ENCODE measurements around the gene SARDH. TPM values are rescaled to one million over a fixed set of nuclear protein-coding genes. Genes with fewer than 3 reads are reported as not detected.

The SARDH gene
- total RNA-seq, 2 donors from 2014 or later: 0.36 to 0.38 TPM

GRCh38 chr9:133693703-133694529 is 44.2 kb downstream of the SARDH start:
- peaks cover 2 to 11% of the 10 kb centered on the region in 2 donors for H3K27me3 Mint-ChIP-seq
- no peak overlapping the region for H3K27ac Mint-ChIP-seq
- no peak for ATAC-seq
- H3K4me1 Mint-ChIP-seq (ENCODE audit: low read depth in 2 of 2): no peaks in the 10 kb centered on the region
- H3K36me3 Mint-ChIP-seq: no peaks in the 10 kb centered on the region
- no peak overlapping the region for H3K4me3 Mint-ChIP-seq
- DNase-seq (ENCODE audit: low spot score): no peak
- no peaks in the 10 kb centered on the region for H3K9me3 Mint-ChIP-seq

GRCh38 chr9:133693116-133693515 is 45.0 kb downstream of the SARDH start:
- H3K4me3 Mint-ChIP-seq: no peak overlapping the region
- no peaks in the 10 kb centered on the region for H3K9me3 Mint-ChIP-seq
- ATAC-seq (no peak), DNase-seq (ENCODE audit: low spot score) (no peak)
- peaks cover 2 to 11% of the 10 kb centered on the region in 2 donors for H3K27me3 Mint-ChIP-seq
- H3K36me3 Mint-ChIP-seq: no peaks in the 10 kb centered on the region
- no peaks in the 10 kb centered on the region for H3K4me1 Mint-ChIP-seq (ENCODE audit: low read depth in 2 of 2)
- no peak overlapping the region for H3K27ac Mint-ChIP-seq

DNA sequence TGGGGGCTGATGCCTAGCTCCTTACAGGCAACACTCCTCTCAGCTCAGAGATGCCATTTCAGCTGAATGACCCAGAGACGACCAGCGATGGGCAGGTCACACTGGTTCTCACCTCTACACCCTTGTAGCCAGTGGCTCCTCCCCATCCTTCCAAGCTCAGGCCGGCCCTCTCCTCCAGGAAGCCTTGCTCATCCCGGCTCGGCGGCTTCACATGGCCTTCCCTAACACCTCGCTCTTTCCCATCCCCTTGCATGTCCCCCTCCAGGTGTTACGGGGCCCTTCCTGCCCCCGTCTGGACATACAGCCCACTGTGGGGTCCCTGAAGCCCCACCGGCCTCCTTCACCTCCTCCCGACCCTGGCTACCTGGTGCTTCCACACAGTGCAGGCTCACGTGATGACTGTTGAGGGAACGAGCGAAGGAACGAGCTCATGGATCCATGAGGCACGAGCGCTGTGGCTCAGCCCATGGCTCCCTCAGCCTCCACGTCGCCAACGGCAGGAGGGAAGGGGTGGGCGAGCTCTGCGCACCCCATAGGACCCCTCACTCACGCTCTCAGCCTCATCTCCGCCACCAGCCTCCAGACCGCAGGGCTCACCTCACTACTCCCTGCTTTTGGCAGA is 45.7 kb downstream of the SARDH start:
- Mint-ChIP-seq H3K9me3 (no peaks in the 10 kb centered on the region), H3K4me3 (no peak overlapping the region), H3K27ac (no peak overlapping the region), H3K36me3 (no peaks in the 10 kb centered on the region), H3K4me1 (ENCODE audit: low read depth in 2 of 2) (no peaks in the 10 kb centered on the region), H3K27me3 (peaks cover 2 to 7% of the 10 kb centered on the region in 2 donors)
- ATAC-seq: no peak
- DNase-seq (ENCODE audit: low spot score): no peak

GRCh38 chr9:133691626-133692363 is 46.4 kb downstream of the SARDH start:
- Mint-ChIP-seq H3K4me1 (ENCODE audit: low read depth in 2 of 2) (no peaks in the 10 kb centered on the region), H3K4me3 (no peak overlapping the region), H3K27ac (no peak overlapping the region), H3K9me3 (no peaks in the 10 kb centered on the region), H3K36me3 (no peaks in the 10 kb centered on the region), H3K27me3 (peaks cover 2 to 5% of the 10 kb centered on the region in 2 donors)
- no peak for ATAC-seq
- no peak for DNase-seq (ENCODE audit: low spot score)

DNA sequence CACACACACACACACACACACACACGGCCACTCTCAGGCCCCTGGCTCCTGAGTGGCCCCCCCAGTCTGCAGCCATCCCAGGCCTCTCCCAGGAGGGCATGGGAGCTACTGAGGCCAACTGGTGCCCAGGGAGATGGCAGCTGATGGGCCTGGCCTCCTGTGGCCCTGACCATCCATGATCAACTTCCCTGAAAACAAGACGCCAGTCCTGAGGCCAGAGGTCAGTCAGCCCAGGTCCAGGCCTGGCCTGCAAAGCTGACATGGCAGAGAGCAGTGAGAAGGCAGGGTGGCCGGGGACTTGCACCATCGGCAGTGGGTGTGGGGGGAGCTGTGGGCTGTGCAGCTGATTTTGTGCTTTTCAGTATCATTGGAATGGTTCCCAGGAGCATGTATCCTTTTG is 47.0 kb downstream of the SARDH start:
- Mint-ChIP-seq H3K4me1 (ENCODE audit: low read depth in 2 of 2) (no peaks in the 10 kb centered on the region), H3K36me3 (no peaks in the 10 kb centered on the region), H3K9me3 (no peaks in the 10 kb centered on the region), H3K27ac (no peak overlapping the region), H3K27me3 (no peaks in the 10 kb centered on the region), H3K4me3 (no peak overlapping the region)
- no peak for DNase-seq (ENCODE audit: low spot score)
- ATAC-seq: no peak

DNA sequence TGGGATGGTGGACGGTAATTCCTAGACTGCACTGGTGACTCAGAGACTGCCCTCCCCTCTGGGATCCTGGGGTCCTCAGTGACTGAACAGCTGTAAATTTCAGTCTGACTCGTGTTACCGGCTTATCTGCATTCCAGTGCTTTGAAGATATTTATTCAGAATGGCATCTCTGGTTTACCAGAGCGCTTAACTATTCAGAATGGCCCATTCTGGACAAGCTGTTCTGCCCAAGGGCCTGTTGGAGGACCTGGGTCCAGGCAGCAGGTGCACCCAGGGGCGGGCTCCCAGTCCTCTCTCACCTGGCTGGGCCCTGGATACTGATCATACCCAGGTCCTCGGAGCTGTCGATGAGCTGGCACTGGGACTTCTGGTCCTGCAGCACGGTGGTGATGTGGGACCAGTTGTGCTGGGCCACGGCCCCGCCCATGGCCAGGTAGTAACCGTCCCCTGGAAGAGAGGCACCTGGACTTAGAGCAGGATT is 48.0 kb downstream of the SARDH start:
- no peak for DNase-seq (ENCODE audit: low spot score)
- Mint-ChIP-seq H3K36me3 (no peaks in the 10 kb centered on the region), H3K27ac (no peak overlapping the region), H3K9me3 (no peaks in the 10 kb centered on the region), H3K4me1 (ENCODE audit: low read depth in 2 of 2) (no peaks in the 10 kb centered on the region), H3K4me3 (no peak overlapping the region), H3K27me3 (no peaks in the 10 kb centered on the region)
- no peak for ATAC-seq

DNA sequence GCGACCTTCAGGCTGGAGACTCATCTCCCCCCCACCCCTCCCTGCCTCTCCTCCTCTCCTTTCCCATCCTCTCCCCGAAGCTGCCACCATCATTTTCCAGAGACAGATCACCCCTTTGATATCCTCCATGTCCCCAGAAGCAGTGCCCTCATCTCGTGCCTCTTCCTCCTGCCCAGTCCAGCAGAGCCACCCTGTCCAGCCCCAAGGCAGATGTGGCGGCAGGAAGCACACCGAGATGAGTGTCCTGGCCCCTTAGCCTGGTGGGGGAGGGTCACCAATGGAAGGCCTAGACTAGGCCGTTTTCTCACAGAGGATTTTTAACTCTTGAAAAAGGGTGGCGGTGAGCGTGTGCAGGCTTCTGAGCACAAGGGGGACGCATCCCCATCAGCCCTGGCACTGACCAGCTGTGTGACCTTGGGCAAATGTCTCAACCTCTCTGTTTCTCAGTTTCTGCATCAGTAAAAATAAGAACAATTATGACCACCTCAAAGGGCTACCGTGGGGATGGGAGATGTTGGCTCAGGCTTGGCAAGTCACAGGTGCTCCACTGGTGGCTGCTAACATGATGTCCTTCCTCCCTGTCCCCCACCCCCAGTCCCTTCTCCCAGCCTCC is 48.9 kb downstream of the SARDH start:
- no peaks in the 10 kb centered on the region for H3K36me3 Mint-ChIP-seq
- no peak for ATAC-seq
- H3K4me1 Mint-ChIP-seq (ENCODE audit: low read depth in 2 of 2): no peaks in the 10 kb centered on the region

DNA sequence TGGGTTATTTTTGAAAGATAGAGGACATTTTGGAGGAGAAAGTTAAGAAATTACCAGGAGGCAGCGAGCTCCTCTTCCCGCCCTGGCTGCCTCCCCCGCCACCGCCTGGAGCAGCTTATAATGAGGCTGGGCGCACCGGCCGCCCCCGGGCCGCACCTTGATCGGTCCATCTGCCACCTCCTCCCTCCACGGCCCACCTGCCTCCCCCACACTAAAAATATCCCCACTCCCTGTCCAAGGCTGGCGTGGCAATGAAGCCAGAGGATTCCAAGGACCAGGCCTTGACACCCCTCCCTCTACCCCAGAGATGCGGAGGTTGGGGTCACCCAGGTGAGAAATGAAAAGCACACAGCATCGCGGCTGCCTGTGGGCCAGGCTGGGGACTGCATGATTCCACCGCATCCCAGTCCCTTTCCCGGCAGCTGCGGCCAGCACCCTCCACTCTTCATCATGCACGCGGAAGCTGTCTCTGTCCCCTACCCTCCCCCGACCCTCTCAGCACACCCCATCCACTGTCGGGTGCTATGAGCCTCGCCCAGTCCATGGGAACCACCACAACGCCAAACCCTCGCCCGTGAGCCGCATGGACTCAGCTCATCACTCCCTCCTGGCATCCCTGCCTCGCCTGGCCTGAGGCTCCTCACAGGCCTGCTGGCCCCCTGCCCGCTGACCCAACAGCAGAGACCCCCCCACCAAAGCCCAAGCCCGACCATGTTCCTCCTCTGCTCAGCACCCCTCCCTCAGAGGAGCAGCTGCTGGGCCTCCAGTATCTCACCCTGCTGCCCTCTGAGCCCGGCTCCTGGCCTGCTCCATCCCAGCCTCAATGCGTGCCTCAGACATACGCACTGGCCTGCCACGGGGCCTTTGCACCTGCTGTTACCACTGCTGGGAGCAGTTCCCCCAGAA is 50.0 kb downstream of the SARDH start:
- Mint-ChIP-seq H3K9me3 (no peaks in the 10 kb centered on the region), H3K36me3 (no peaks in the 10 kb centered on the region), H3K27me3 (no peaks in the 10 kb centered on the region), H3K27ac (no peak overlapping the region), H3K4me3 (no peak overlapping the region), H3K4me1 (ENCODE audit: low read depth in 2 of 2) (no peaks in the 10 kb centered on the region)
- ATAC-seq (no peak), DNase-seq (ENCODE audit: low spot score) (no peak)

More for the DNA sequence above, 48.9 kb downstream of the SARDH start:
- no peak overlapping the region for H3K27ac Mint-ChIP-seq
- no peak overlapping the region for H3K4me3 Mint-ChIP-seq
- DNase-seq (ENCODE audit: low spot score): no peak
- no peaks in the 10 kb centered on the region for H3K9me3 Mint-ChIP-seq
- no peaks in the 10 kb centered on the region for H3K27me3 Mint-ChIP-seq

DNA sequence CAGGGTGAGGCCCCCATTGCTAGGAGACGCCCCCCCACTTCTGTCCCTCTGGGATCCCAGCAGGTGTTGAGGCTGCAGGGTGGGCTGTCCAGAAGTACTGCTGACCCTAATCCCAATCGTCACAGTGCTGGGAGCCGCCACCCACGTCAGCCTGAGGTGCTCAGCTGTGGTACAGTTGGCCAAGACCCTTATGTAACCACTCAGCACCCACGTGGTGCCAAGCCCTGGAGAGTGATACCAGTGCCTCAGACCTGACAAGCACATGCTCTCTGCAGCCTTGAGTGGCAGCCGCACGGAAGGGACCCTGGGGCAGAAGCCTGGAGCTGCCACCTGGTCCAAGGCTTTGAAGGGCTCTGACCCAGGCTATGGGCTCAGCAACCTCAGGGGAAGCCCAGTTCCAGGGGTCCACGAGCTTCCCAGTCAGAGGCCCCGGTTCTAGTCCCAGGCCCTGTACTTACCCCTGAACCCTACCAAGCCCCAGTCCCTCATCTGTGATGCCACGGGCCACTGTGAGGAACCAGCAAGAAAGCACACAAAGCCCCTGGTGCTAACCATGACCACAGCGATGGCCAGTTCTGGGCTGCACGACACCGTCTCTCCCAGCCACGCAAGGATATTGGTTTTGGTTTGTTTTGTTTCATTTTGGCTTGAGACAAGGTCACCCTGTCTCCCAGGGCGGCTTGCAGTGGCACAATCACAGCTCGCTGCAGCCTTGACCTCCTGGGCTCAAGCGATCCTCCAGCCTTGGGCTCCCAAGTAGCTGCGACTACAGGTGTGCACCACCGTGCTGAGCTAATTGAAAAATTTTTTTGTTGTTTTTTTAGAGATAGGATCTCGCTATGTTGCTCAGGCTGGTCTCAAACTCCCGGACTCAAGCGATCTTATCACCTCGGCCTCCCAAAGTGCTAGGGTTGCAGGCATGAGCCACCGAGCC is 51.2 kb downstream of the SARDH start:
- no peak for ATAC-seq
- no peaks in the 10 kb centered on the region for H3K4me1 Mint-ChIP-seq (ENCODE audit: low read depth in 2 of 2)
- no peak for DNase-seq (ENCODE audit: low spot score)
- H3K9me3 Mint-ChIP-seq: no peaks in the 10 kb centered on the region
- H3K27ac Mint-ChIP-seq: no peak overlapping the region
- no peaks in the 10 kb centered on the region for H3K27me3 Mint-ChIP-seq
- no peak overlapping the region for H3K4me3 Mint-ChIP-seq
- no peaks in the 10 kb centered on the region for H3K36me3 Mint-ChIP-seq

DNA sequence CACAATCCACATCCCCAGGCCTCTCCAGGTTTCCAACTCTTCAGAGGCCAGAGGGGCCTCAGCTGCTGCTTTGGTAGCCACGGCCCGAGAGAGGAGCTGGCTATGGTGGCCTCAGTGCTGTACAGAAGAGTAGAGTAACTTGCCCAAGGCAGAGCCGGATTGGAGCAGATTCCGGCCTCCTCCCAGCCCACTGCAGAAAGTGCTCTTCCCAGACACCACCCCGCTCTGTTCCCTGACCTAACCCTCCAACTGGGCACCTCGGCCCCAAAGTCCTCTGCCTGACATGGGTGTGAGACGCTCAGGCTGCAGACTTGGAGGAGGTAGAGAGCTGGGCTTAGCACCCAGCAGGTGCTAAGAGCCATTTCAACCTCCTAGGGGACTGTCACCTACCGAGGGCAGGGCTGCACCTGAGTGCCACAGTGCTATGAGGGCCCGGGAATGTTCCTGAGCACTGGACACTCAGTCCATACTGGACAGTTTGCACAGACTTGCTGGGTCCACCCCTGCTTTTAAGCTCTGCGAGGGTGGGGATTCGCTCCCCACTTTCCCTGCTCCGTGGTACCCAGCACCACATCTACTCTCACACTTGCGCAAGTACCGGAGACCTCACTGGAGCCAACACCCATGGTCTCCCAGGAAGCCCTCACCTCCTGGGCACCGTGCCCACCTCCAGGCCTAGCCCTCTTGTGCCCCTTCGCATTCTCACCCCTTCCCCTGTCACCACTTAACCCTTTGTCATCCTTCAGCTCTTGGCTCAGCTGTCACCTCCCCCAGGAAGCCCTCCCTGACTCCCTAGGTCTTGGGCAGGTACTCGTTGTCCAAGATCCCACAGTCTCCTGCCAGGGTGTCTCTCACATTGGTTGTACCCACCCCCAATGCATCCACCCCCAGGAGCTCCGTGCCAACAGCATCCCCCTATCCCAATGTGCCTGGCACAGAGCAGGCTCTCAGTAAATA is 52.2 kb downstream of the SARDH start:
- Mint-ChIP-seq H3K27me3 (no peaks in the 10 kb centered on the region), H3K36me3 (no peaks in the 10 kb centered on the region), H3K4me1 (ENCODE audit: low read depth in 2 of 2) (no peaks in the 10 kb centered on the region), H3K27ac (no peak overlapping the region), H3K9me3 (no peaks in the 10 kb centered on the region), H3K4me3 (no peak overlapping the region)
- no peak for DNase-seq (ENCODE audit: low spot score)
- ATAC-seq: no peak

- DNase-seq (ENCODE audit: low spot score) (no peak), ATAC-seq (no peak)
- H3K27me3 Mint-ChIP-seq: no peaks in the 10 kb centered on the region
- no peaks in the 10 kb centered on the region for H3K4me1 Mint-ChIP-seq (ENCODE audit: low read depth in 2 of 2)
- no peaks in the 10 kb centered on the region for H3K9me3 Mint-ChIP-seq
- no peaks in the 10 kb centered on the region for H3K36me3 Mint-ChIP-seq
- no peak overlapping the region for H3K4me3 Mint-ChIP-seq
- no peak overlapping the region for H3K27ac Mint-ChIP-seq
Observed at GRCh38 chr9:133684936-133685361, 53.2 kb downstream of the SARDH start.

All from natural killer cell treated with Interleukin-12 subunit alpha and Interleukin-12 subunit beta and Interleukin-15 and Interleukin-18, amount 100 ng/mL, for 72 hours (primary cell).